LNCAP (cell line): Measurements from ENCODE around the gene BEST1.

ENCODE experiments used
- TF ChIP-seq, protein P1 (sequence below): fragments of 450-650 bp; IDR thresholded peaks from 2 replicates; pipeline ENCODE4 v1.5.1; 2017; ENCODE audit warnings: mild to moderate bottlenecking

BEST1 gene

DNA sequence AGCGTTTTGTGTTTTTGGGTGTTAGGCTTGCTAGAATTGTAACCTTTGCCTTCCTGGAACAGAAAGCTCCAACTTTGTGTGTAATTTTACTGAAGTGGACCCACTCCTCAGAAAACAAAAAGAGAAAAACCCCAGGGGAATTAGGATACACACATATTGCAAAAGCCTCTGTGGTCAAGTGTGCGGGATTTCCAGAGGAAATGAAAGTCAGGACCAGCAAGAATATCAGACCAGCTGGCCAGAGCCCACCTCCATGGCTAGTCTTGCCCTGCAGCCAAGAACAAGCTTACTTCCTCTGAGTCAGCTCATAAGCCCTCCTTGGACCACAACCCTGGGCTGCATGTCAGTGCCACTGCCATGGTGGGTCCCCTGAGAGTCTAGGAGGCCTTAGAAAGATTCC lies 54.3 kb downstream of the BEST1 start:
- TF ChIP-seq, protein P1, sequence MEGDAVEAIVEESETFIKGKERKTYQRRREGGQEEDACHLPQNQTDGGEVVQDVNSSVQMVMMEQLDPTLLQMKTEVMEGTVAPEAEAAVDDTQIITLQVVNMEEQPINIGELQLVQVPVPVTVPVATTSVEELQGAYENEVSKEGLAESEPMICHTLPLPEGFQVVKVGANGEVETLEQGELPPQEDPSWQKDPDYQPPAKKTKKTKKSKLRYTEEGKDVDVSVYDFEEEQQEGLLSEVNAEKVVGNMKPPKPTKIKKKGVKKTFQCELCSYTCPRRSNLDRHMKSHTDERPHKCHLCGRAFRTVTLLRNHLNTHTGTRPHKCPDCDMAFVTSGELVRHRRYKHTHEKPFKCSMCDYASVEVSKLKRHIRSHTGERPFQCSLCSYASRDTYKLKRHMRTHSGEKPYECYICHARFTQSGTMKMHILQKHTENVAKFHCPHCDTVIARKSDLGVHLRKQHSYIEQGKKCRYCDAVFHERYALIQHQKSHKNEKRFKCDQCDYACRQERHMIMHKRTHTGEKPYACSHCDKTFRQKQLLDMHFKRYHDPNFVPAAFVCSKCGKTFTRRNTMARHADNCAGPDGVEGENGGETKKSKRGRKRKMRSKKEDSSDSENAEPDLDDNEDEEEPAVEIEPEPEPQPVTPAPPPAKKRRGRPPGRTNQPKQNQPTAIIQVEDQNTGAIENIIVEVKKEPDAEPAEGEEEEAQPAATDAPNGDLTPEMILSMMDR = no peak

DNA sequence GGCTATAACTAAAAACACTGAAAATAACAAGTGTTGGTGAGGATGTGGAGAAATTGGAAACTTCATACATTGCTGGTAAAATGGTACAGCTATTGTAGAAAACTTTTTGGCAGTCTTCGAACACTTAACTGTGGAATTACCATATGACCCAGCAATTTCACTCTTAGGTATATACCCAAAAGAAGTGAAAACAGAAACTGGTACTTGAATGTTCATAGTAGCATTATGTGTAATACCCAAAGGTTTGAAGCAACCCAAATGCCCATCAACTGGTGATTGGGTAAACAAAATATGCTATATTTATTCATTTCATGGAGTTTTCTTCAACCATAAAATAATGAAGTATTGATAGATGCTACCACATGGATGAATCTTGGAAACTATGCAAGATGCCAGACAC lies 58.0 kb downstream of the BEST1 start:
- TF ChIP-seq, protein P1 = no peak

DNA sequence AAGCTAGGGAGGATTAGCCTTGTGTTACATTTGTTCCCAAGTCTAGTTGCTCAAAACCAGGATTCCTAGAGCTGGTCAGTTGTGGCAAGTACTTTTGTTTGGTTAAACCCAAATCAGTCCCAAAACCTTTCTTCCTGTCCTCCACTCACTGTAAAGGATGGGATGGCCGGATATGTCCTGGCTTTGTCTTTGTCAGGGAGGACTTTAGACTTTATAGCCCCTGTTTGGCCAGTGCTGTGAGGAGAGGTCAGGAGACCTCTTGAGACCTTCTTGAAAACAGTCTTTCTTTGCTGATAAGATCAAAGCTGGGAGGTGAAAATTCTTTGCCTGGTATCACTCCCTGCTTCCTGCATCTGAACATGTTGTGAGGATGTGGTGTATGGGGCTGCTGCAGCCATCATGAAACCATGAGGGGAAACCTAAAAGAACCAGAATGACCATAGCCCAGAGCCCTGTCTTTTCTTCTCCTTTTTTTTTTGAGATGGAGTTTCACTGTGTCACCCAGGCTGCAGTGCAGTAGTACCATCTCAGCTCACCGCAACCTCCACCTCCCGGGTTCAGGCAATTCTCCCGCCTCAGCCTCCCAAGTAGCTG lies 60.9 kb downstream of the BEST1 start:
- TF ChIP-seq, protein P1 = no peak

- TF ChIP-seq, protein P1 = no peak
Measured at GRCh38 chr11:62011881-62012280, 61.7 kb downstream of the BEST1 start.

DNA sequence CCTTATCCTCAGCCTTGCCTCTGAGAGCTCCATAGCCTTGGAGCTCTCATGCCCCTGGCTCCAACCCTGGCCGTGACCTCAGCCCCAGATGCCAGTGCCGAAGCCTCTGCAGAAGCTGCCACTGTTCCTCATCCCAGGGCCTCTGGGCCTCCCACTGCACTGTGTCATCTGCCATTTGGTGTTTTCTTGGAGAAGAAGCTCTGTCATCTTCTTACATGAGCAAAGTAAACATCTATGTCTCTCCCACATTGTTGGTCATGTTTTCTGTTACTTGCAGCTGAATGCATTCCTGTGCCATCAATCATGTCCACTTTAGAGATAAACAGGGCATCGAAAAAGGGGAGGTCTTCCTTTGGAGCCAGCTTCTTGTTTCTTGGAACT lies 62.3 kb downstream of the BEST1 start:
- TF ChIP-seq, protein P1 = no peak

GRCh38 chr11:62012832-62013461 lies 62.8 kb downstream of the BEST1 start:
- TF ChIP-seq, protein P1 = no peak
